Right lobe of liver (tissue), 6 donors: Measurements from ENCODE around the gene SPDYE2. TPM values are rescaled to one million over a fixed set of nuclear protein-coding genes. Genes with fewer than 3 reads are reported as not detected.
"Not testable (repeated sequence)": the region's sequence is repeated elsewhere in the genome, so short reads cannot be mapped to it uniquely, and the experiment has no call there.

Source experiments
- ATAC-seq, 4 donors: fragments of 200-7000 bp; cut with Tn5 transposase; one replicate each; pipeline ENCODE4 v1.9.1; 2020; ENCODE audit warnings: mild to moderate bottlenecking in 4 of 4, moderate library complexity in 4 of 4
- DNase-seq, 3 donors: peaks; one replicate each; pipeline ENCODE4 v3.0.0-alpha.2; 2020
- H3K27ac ChIP-seq, 3 donors: fragments of 200-600 bp; one replicate each; pipeline ENCODE4 v1.8.0; 2022
- H3K27me3 ChIP-seq, 2 donors: fragments of 200-600 bp; one replicate each; pipeline ENCODE4 v1.8.0; 2022
- H3K36me3 ChIP-seq, 4 donors: fragments of 200-600 bp; sonication (generic) in 1 of 4; one replicate each; pipeline versions ENCODE4 v1.5.1 to v1.8.0; 2017 to 2022; ENCODE audit warnings: control low read depth in 1 of 4
- H3K4me1 ChIP-seq, 4 donors: fragments of 200-600 bp; sonication (generic) in 1 of 4; one replicate each; pipeline versions ENCODE4 v1.5.1 to v1.8.0; 2017 to 2022; ENCODE audit warnings: control low read depth in 1 of 4
- H3K4me3 ChIP-seq, 3 donors: fragments of 200-600 bp; one replicate each; pipeline ENCODE4 v1.8.0; 2022
- H3K9me3 ChIP-seq, 4 donors: fragments of 200-600 bp; sonication (generic) in 1 of 4; one replicate each; pipeline versions ENCODE4 v1.5.1 to v1.8.0; 2017 to 2022; ENCODE audit warnings: control low read depth in 1 of 4
- POLR2A ChIP-seq: fragments of 450-650 bp; IDR thresholded peaks from one replicate; pipeline ENCODE4 v1.6.1; 2017; ENCODE audit warnings: antibody characterized with exemption, mild to moderate bottlenecking
- WGBS: methylation state at CpG from one replicate; pipeline ENCODE4 v1.1.6; 2018; ENCODE audit warnings: low coverage, low lambda C conversion rate; ENCODE audit not compliant: insufficient coverage; ENCODE audit errors: missing lambda C conversion rate; 5-methylcytosine and 5-hydroxymethylcytosine counted together
- intact Hi-C, 2 donors: fragments of 100-400 bp; cut with DNase I; formaldehyde crosslinking; loops; one replicate each; pipeline versions ENCODE4 v1.11.2 to v1.14.1; 2022
- total RNA-seq, 6 experiments: library from RNA; depleted of rRNA in 2 of 6; stranded (reverse); fragments of >200 nt in 2 of 6; fragmentation: NEBNext Ultra II Directional in 3 of 6; extraction: Animal tissue kit (Norgen Biotek cat#: 25700) in 3 of 6; gene quantifications; one replicate each; pipeline versions ENCODE4 v1.1.0 to v1.2.4, GENCODE V29; 2016 to 2023
- TF ChIP-seq, protein P1 (sequence below), 4 donors: fragments of 200-600 bp in 3 of 4; fragments of 450-650 bp in 1 of 4; IDR thresholded peaks; one replicate each; pipeline versions ENCODE4 v1.5.1 to v1.8.0; 2016 to 2022; ENCODE audit warnings: antibody characterized with exemption in 4 of 4, mild to moderate bottlenecking in 2 of 4
- donor health status: DM: no; HTN: yes; CAD: no.
- donor health status: DM: no; HTN: no; CAD: no.
- donor health status: DM: no; HTN: no; CAD: no.
- donor health status: DM: no; HTN: yes; CAD: no.
- donor health status: DM: no; HTN: yes; CAD: no.

Gene SPDYE2
- total RNA-seq, 6 experiments from 2014 or later: 0.13 to 0.30 TPM; not detected in 4

DNA sequence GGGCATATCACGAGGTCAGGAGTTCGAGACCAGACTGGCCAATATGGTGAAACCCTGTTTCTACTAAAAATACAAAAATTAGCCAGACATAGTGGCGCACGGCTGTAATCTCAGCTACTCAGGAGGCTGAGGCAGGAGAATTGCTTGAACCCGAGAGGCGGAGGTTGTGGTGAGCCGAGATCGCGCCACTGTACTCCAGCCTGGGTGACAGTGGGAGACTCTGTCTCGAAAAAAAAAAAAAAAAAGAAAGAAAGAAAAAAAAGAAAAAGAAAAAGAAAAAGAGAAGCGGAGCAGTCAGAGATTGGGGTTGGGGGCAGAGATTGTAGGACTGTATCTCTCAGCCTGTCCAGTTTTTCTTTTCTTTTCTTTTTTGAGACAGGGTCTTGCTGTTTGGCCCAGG, 8.3 kb upstream of the SPDYE2 start:
- H3K27me3 ChIP-seq, H3K27ac ChIP-seq, H3K9me3 ChIP-seq, H3K36me3 ChIP-seq, H3K4me1 ChIP-seq, ATAC-seq, intact Hi-C loops, H3K4me3 ChIP-seq, DNase-seq: not testable (repeated sequence)
- no CpG with 5 or more reads among the region's 11 CpGs for WGBS

DNA sequence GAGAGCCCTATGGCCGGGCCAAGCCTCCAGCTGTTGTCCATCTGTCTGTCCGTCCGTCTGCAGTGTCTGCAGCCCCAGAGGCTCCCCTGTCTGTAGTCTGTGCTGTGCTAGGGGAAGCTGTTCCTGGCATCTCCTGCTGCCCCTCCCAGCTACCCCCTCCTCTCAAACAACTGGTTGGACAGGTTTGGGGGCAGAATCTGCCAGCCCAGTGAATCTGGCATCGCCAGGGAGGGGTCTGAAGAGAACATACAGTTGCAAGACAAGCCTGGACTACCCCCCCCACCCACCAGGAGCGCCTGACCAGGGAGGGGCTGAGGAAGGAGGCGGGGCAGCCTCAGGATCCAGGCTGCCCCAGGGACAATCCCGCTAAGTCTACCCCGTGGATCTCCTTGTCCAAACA, 7.4 kb upstream of the SPDYE2 start, which contains the start of gene UPK3BL2:
UPK3BL2 (minus strand) TSS at position 101 of the 400 bp plus-strand sequence; CDS start at position 41, 60 bp downstream.
- H3K27me3 ChIP-seq, H3K4me1 ChIP-seq, H3K9me3 ChIP-seq, H3K4me3 ChIP-seq, H3K27ac ChIP-seq, DNase-seq, intact Hi-C loops, H3K36me3 ChIP-seq: not testable (repeated sequence)
- ATAC-seq: peak in 1 of 4 donors; percentile 1
- WGBS: no CpG with 5 or more reads among the region's 8 CpGs

DNA sequence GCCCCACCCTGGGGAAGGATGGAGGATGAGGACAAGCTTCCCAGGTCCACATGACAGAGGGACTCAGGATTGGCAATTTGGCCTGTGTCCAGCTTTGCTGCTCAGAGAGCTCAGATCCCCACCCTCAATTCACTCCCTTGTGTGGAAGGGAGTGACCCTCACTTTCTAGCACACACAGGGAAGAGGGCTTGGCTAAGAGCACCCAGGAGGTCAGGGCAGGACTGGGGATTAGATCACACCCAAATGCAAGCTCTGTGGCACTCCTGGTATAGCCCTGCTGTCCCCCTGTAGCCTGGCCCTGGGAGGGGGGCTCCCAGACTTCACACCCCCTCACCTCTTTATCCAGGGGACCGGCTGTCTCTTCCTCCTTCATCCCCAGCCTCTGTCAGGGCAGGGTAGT, 6.7 kb upstream of the SPDYE2 start:
- H3K27ac ChIP-seq, H3K27me3 ChIP-seq, H3K9me3 ChIP-seq, H3K36me3 ChIP-seq, H3K4me3 ChIP-seq, intact Hi-C loops, DNase-seq, H3K4me1 ChIP-seq: not testable (repeated sequence)
- no CpG with 5 or more reads among the region's 1 CpG for WGBS
- ATAC-seq: peak in 2 of 4 donors; percentile 4 to 5

DNA sequence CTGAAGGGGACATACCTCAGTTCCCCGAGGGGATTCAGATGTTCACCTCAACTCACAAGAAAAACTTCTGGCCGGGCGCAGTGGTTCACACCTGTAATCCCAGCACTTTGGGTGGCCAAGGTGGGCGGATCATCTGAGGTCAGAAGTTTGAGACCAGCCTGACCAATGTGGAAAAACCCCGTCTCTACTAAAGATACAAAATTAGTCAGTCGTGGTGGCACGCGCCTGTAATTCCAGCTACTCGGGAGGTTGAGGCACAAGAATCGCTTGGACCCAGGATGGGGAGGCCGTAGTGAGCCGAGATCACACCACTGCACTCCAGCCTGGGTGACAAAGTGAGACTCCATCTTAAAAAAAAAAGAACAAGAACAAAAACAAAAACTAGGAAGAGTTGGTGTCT, 5.7 kb upstream of the SPDYE2 start:
- H3K4me3 ChIP-seq, ATAC-seq, intact Hi-C loops, H3K27ac ChIP-seq, H3K9me3 ChIP-seq, H3K36me3 ChIP-seq, H3K27me3 ChIP-seq, H3K4me1 ChIP-seq, DNase-seq: not testable (repeated sequence)
- no CpG with 5 or more reads among the region's 12 CpGs for WGBS

GRCh38 chr7:102546353-102546752, 4.7 kb upstream of the SPDYE2 start:
- H3K4me1 ChIP-seq, H3K27ac ChIP-seq, ATAC-seq, intact Hi-C loops, H3K9me3 ChIP-seq, H3K4me3 ChIP-seq, H3K27me3 ChIP-seq, DNase-seq, H3K36me3 ChIP-seq: not testable (repeated sequence)
- WGBS: no CpG with 5 or more reads among the region's 6 CpGs

- ATAC-seq, H3K27ac ChIP-seq, intact Hi-C loops, H3K4me3 ChIP-seq, H3K36me3 ChIP-seq, H3K27me3 ChIP-seq, H3K9me3 ChIP-seq, H3K4me1 ChIP-seq: not testable (repeated sequence)
- WGBS: no CpG with 5 or more reads among the region's 11 CpGs
- peak in 2 of 3 donors; percentile 30 to 35 for DNase-seq
Measured at GRCh38 chr7:102568620-102569019, 17.6 kb downstream of the SPDYE2 start.

GRCh38 chr7:102572261-102573239, 21.5 kb downstream of the SPDYE2 start, which contains the start of gene POLR2J3:
Gene POLR2J3 (minus strand): TSS chr7:102572583. CDS start chr7:102572521, 62 bp downstream.
- H3K9me3 ChIP-seq, intact Hi-C loops, H3K4me1 ChIP-seq, H3K27me3 ChIP-seq, H3K36me3 ChIP-seq: not testable (repeated sequence)
- ATAC-seq (peak; percentile 92 to 95 (median 94)), DNase-seq (peak; percentile 95 to 100 (median 95))
- 0% methylated on average over 26 of the region's 64 CpGs for WGBS
- Histone ChIP-seq H3K4me3 (peak within 1 kb of the TSS; percentile 53 to 98 (median 73)), H3K27ac (peak within 1 kb of the TSS in 2 of 3 donors; percentile 64 to 71)
- TF ChIP-seq, protein P1, sequence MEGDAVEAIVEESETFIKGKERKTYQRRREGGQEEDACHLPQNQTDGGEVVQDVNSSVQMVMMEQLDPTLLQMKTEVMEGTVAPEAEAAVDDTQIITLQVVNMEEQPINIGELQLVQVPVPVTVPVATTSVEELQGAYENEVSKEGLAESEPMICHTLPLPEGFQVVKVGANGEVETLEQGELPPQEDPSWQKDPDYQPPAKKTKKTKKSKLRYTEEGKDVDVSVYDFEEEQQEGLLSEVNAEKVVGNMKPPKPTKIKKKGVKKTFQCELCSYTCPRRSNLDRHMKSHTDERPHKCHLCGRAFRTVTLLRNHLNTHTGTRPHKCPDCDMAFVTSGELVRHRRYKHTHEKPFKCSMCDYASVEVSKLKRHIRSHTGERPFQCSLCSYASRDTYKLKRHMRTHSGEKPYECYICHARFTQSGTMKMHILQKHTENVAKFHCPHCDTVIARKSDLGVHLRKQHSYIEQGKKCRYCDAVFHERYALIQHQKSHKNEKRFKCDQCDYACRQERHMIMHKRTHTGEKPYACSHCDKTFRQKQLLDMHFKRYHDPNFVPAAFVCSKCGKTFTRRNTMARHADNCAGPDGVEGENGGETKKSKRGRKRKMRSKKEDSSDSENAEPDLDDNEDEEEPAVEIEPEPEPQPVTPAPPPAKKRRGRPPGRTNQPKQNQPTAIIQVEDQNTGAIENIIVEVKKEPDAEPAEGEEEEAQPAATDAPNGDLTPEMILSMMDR (IDR thresholded peaks at IDR 0.05): peak; percentile 24 to 75 (median 64)
- TF ChIP-seq POLR2A: peak; percentile 16

DNA sequence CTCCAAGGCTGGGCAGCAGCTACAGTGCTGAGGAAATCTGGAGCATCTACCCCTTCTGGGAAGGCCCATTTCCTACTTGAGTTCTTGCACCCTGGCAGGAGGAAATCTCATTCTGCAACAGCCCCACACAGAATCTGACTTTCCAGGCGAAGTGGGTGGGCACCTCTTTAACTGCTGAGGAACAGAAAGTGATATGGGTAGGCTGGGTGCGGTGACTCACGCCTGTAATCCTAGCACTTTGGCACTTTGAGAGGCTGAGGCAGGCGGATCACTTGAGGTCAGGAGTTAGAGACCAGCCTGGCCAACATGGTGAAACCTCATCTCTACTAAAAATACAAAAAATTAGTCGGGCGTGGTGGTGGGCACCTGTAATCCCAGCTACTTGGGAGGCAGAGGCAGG, 23.6 kb downstream of the SPDYE2 start:
- not testable (repeated sequence) for H3K4me1 ChIP-seq, H3K36me3 ChIP-seq
- WGBS: no CpG with 5 or more reads among the region's 6 CpGs

GRCh38 chr7:102576363-102576762, 25.3 kb downstream of the SPDYE2 start:
- H3K27me3 ChIP-seq, intact Hi-C loops, H3K9me3 ChIP-seq, H3K4me3 ChIP-seq, H3K36me3 ChIP-seq, H3K27ac ChIP-seq, H3K4me1 ChIP-seq, DNase-seq, ATAC-seq: not testable (repeated sequence)
- WGBS: no CpG with 5 or more reads among the region's 3 CpGs

More for the DNA sequence above, 23.6 kb downstream of the SPDYE2 start:
- ATAC-seq, H3K27ac ChIP-seq, H3K4me3 ChIP-seq, intact Hi-C loops, DNase-seq, H3K9me3 ChIP-seq, H3K27me3 ChIP-seq: not testable (repeated sequence)
